A673 (cell line): ENCODE results near the gene ANKLE1. TPM values are rescaled to one million over a fixed set of nuclear protein-coding genes. Genes with fewer than 3 reads are reported as not detected.

Source experiments
- BruUV-seq: library from RNA; stranded (reverse); fragments of 400-500 nt; replicated peaks from 2 replicates; lab custom pipeline; 2021; lab: Mats Ljungman, UMichigan
- CTCF ChIA-PET: fragments of 300-600 bp; sonication (Branson Sonifier 250); formaldehyde crosslinking; loops from one replicate; lab custom pipeline; 2022; ENCODE audit warnings: antibody characterized with exemption; lab: Charles Lee
- POLR2A ChIA-PET: fragments of 300-600 bp; sonication (Branson Sonifier 250); formaldehyde crosslinking; loops from one replicate; lab custom pipeline; 2022; ENCODE audit warnings: antibody characterized with exemption; ENCODE audit not compliant: low non-redundant PET; lab: Charles Lee
- DNase-seq: peaks from one replicate; pipeline ENCODE4 v3.0.0-alpha.2; 2015; ENCODE audit warnings: low spot score
- H3K27ac ChIP-seq: fragments of 200-600 bp; sonication (generic); 2 replicates; pipeline ENCODE4 v1.5.1; 2016; ENCODE audit warnings: mixed run types, low read depth, mild to moderate bottlenecking, mixed read lengths, antibody characterized with exemption, low read length; ENCODE audit not compliant: poor library complexity, severe bottlenecking
- H3K27me3 ChIP-seq: fragments of 200-600 bp; sonication (generic); replicated peaks from 2 replicates; pipeline ENCODE4 v1.6.1; 2017; ENCODE audit warnings: mixed run types, low read depth, mild to moderate bottlenecking, mixed read lengths, antibody characterized with exemption, low read length; ENCODE audit not compliant: insufficient read depth, poor library complexity
- H3K36me3 ChIP-seq: fragments of 200-600 bp; sonication (generic); 2 replicates; pipeline ENCODE4 v1.6.1; 2016; ENCODE audit warnings: mixed run types, mild to moderate bottlenecking, mixed read lengths, antibody characterized with exemption, low read length; ENCODE audit not compliant: insufficient read depth, poor library complexity, severe bottlenecking
- H3K4me1 ChIP-seq: fragments of 200-600 bp; sonication (generic); 2 replicates; pipeline ENCODE4 v1.6.1; 2017; ENCODE audit warnings: mixed run types, mild to moderate bottlenecking, mixed read lengths, antibody characterized with exemption, low read length; ENCODE audit not compliant: insufficient read depth, poor library complexity, severe bottlenecking
- H3K4me3 ChIP-seq: fragments of 200-600 bp; sonication (generic); 2 replicates; pipeline ENCODE4 v1.5.1; 2016; ENCODE audit warnings: low read depth, mixed run types, mild to moderate bottlenecking, mixed read lengths, low read length; ENCODE audit not compliant: poor library complexity, severe bottlenecking
- H3K9me3 ChIP-seq: fragments of 200-600 bp; sonication (generic); 2 replicates; pipeline ENCODE4 v1.6.1; 2016; ENCODE audit warnings: mixed run types, low read depth, mild to moderate bottlenecking, mixed read lengths, antibody characterized with exemption, low read length; ENCODE audit not compliant: poor library complexity, severe bottlenecking
- EZH2 ChIP-seq: fragments of 200-600 bp; sonication (generic); IDR thresholded peaks from 2 replicates; pipeline ENCODE4 v1.6.1; 2017; ENCODE audit warnings: borderline replicate concordance, low read depth, mild to moderate bottlenecking, mixed read lengths, antibody characterized with exemption, low read length; ENCODE audit not compliant: poor library complexity, severe bottlenecking
- intact Hi-C: fragments of 100-400 bp; cut with micrococcal nuclease; formaldehyde crosslinking; loops from one replicate; pipeline ENCODE4 v1.10.0; 2022; ENCODE audit not compliant: unreplicated experiment
- total RNA-seq: library from RNA; stranded (reverse); gene quantifications from 2 replicates; pipeline ENCODE4 v1.2.3, GENCODE V29; 2021
- TF ChIP-seq, protein P1 (sequence below): fragments of 300-800, 200-600 bp; sonication (generic); conservative IDR thresholded peaks from 2 replicates; pipeline ENCODE4 v1.5.1; 2017; ENCODE audit warnings: low read depth, mild to moderate bottlenecking, antibody characterized with exemption, low read length, moderate library complexity, mixed read lengths

Gene ANKLE1
- total RNA-seq, 1 experiment from 2014 or later, result 17.5 TPM

DNA sequence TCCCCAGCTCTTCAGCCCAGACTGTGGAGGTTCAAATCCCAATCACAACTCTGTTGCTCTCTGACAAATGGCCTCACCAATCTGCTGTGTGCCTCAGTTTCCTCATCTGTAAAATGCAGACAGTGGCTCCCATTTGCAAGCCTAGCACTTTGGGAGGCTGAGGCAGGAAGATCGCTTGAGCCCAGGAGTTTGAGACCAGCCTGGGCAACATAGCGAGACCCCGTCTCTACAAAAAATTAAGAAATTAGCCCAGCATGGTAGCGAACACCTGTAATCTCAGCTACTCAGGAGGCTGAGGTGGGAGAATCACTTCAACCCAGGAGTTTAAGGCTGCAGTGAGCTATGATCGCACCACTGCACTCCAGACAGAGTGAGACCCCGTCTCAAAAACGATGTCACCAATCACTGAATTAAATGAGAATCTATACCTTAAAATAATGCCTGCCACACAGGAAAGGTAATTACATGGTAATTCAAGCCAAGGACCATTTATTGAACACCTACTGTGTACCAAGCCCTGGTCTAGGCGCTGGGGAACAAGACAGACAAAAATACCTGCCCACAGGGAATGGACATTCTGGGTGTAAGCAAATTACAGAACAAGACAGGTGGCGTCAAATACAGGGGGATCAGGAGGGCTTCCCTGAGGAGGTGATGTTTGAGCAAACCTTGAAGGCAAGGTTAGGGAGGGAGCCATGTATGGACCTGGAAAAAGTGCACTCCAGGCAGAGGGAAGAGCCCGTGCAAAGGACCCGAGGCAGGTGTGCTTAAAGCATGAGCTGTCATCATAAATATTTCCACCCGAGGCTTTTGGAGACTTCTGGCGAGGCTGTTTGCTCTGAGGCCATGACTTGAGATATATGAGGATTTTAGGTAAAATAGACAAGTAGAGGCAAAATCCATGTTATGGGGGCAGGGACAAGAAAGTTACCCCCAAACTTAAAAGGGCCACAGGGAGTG, 43.7 kb upstream of the ANKLE1 start:
- H3K27me3 ChIP-seq, result no peaks in the 10 kb centered on the region
- no peaks in the 10 kb centered on the region for H3K9me3 ChIP-seq
- H3K36me3 ChIP-seq, result no peaks in the 10 kb centered on the region
- peaks cover 19% of the 10 kb centered on the region for H3K4me1 ChIP-seq
- ChIA-PET POLR2A (interaction anchor here (0.6 kb wide), 1 partner anchor 39 kb away, joined by 3 read pairs; no protein-coding TSS in a partner anchor), CTCF (no interaction called here)
- no TSS peak for BruUV-seq
- no peak overlapping the region for H3K27ac ChIP-seq
- intact Hi-C loops, result no loop called here
- no peak for TF ChIP-seq EZH2
- TF ChIP-seq, protein P1, sequence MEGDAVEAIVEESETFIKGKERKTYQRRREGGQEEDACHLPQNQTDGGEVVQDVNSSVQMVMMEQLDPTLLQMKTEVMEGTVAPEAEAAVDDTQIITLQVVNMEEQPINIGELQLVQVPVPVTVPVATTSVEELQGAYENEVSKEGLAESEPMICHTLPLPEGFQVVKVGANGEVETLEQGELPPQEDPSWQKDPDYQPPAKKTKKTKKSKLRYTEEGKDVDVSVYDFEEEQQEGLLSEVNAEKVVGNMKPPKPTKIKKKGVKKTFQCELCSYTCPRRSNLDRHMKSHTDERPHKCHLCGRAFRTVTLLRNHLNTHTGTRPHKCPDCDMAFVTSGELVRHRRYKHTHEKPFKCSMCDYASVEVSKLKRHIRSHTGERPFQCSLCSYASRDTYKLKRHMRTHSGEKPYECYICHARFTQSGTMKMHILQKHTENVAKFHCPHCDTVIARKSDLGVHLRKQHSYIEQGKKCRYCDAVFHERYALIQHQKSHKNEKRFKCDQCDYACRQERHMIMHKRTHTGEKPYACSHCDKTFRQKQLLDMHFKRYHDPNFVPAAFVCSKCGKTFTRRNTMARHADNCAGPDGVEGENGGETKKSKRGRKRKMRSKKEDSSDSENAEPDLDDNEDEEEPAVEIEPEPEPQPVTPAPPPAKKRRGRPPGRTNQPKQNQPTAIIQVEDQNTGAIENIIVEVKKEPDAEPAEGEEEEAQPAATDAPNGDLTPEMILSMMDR, result no peak
- DNase-seq, result no peak
- H3K4me3 ChIP-seq, result no peak overlapping the region

- intact Hi-C loops, result no loop called here
- Histone ChIP-seq H3K27ac (no peak overlapping the region), H3K4me3 (no peak overlapping the region), H3K4me1 (peaks cover 8% of the 10 kb centered on the region), H3K36me3 (no peaks in the 10 kb centered on the region), H3K27me3 (no peaks in the 10 kb centered on the region), H3K9me3 (no peaks in the 10 kb centered on the region)
- CTCF ChIA-PET, result no interaction called here
- no peak for DNase-seq
- POLR2A ChIA-PET, result no interaction called here
- BruUV-seq, result no TSS peak
- no peak for TF ChIP-seq EZH2
Measured at GRCh38 chr19:17240062-17240752, 41.5 kb upstream of the ANKLE1 start.

- intact Hi-C loops, result no loop called here
- Histone ChIP-seq H3K27ac (no peak overlapping the region), H3K36me3 (no peaks in the 10 kb centered on the region), H3K4me3 (no peak overlapping the region), H3K4me1 (peaks cover 7% of the 10 kb centered on the region), H3K9me3 (no peaks in the 10 kb centered on the region), H3K27me3 (no peaks in the 10 kb centered on the region)
- TF ChIP-seq, protein P1, result no peak
- TF ChIP-seq EZH2, result no peak
- ChIA-PET POLR2A (interaction anchor here (0.6 kb wide), 1 partner anchor 119 kb away, joined by 3 read pairs; no protein-coding TSS in a partner anchor), CTCF (no interaction called here)
- no TSS peak for BruUV-seq
- DNase-seq, result no peak
Measured at GRCh38 chr19:17240826-17241399, 40.8 kb upstream of the ANKLE1 start.
